T-helper 2 cell treated with Interferon-gamma antibody and Interleukin-4, amounts not matched to agents 5 μg/mL and 100 μg/mL, for 36 hours (primary cell): ENCODE measurements around the gene CTXND1.

ENCODE experiments used
- DNase-seq: peaks from one replicate; pipeline ENCODE4 v3.0.0; 2021; ENCODE audit warnings: low spot score
- H3K27ac Mint-ChIP-seq: one replicate; pipeline ENCODE4 v1.8.0; 2021; ENCODE audit warnings: mild to moderate bottlenecking, mixed read lengths
- H3K27me3 Mint-ChIP-seq: one replicate; pipeline ENCODE4 v1.8.0; 2021; ENCODE audit warnings: low read depth, mixed read lengths
- H3K36me3 Mint-ChIP-seq: one replicate; pipeline ENCODE4 v1.8.0; 2021; ENCODE audit warnings: low read depth, mixed read lengths
- H3K4me1 Mint-ChIP-seq: one replicate; pipeline ENCODE4 v1.8.0; 2021; ENCODE audit warnings: low read depth, mixed read lengths
- H3K4me3 Mint-ChIP-seq: one replicate; pipeline ENCODE4 v1.8.0; 2022; ENCODE audit warnings: mild to moderate bottlenecking, moderate library complexity, mixed read lengths
- H3K9me3 Mint-ChIP-seq: one replicate; pipeline ENCODE4 v1.8.0; 2021; ENCODE audit warnings: mixed read lengths

Gene CTXND1

GRCh38 chr15:80242802-80243201, 9.2 kb downstream of the CTXND1 start:
- no peak overlapping the region for H3K4me3 Mint-ChIP-seq
- DNase-seq: no peak
- no peaks in the 10 kb centered on the region for H3K9me3 Mint-ChIP-seq
- H3K27me3 Mint-ChIP-seq: peaks cover 20% of the 10 kb centered on the region
- H3K27ac Mint-ChIP-seq: no peak overlapping the region
- H3K36me3 Mint-ChIP-seq: no peaks in the 10 kb centered on the region
- H3K4me1 Mint-ChIP-seq: peaks cover 2% of the 10 kb centered on the region

GRCh38 chr15:80242132-80242769, 9.8 kb downstream of the CTXND1 start:
- Mint-ChIP-seq H3K27ac (no peak overlapping the region), H3K36me3 (no peaks in the 10 kb centered on the region)
- DNase-seq: peak; percentile 6

GRCh38 chr15:80241508-80241907, 10.5 kb downstream of the CTXND1 start:
- no peak overlapping the region for H3K4me3 Mint-ChIP-seq
- DNase-seq: no peak
- H3K27ac Mint-ChIP-seq: no peak overlapping the region
- H3K27me3 Mint-ChIP-seq: peaks cover 15% of the 10 kb centered on the region
- H3K36me3 Mint-ChIP-seq: no peaks in the 10 kb centered on the region
- no peaks in the 10 kb centered on the region for H3K9me3 Mint-ChIP-seq
- peaks cover 2% of the 10 kb centered on the region for H3K4me1 Mint-ChIP-seq

More at GRCh38 chr15:80242132-80242769, 9.8 kb downstream of the CTXND1 start:
- H3K27me3 Mint-ChIP-seq: peaks cover 20% of the 10 kb centered on the region
- H3K4me1 Mint-ChIP-seq: peaks cover 2% of the 10 kb centered on the region
- H3K4me3 Mint-ChIP-seq: no peak overlapping the region
- H3K9me3 Mint-ChIP-seq: no peaks in the 10 kb centered on the region

GRCh38 chr15:80240276-80240675, 11.7 kb downstream of the CTXND1 start:
- DNase-seq: no peak
- Mint-ChIP-seq H3K27ac (no peak overlapping the region), H3K9me3 (no peaks in the 10 kb centered on the region), H3K27me3 (peaks cover 7% of the 10 kb centered on the region), H3K4me3 (no peak overlapping the region), H3K36me3 (no peaks in the 10 kb centered on the region), H3K4me1 (peaks cover 2% of the 10 kb centered on the region)

- Mint-ChIP-seq H3K9me3 (no peaks in the 10 kb centered on the region), H3K36me3 (no peaks in the 10 kb centered on the region), H3K4me3 (no peak overlapping the region), H3K4me1 (no peaks in the 10 kb centered on the region), H3K27me3 (peaks cover 16% of the 10 kb centered on the region), H3K27ac (no peak overlapping the region)
- DNase-seq: no peak
Observed at GRCh38 chr15:80234883-80235282, 17.1 kb downstream of the CTXND1 start.

GRCh38 chr15:80233581-80233980, 18.4 kb downstream of the CTXND1 start:
- Mint-ChIP-seq H3K4me1 (no peaks in the 10 kb centered on the region), H3K4me3 (no peak overlapping the region), H3K27me3 (peaks cover 16% of the 10 kb centered on the region), H3K9me3 (no peaks in the 10 kb centered on the region), H3K36me3 (no peaks in the 10 kb centered on the region), H3K27ac (no peak overlapping the region)
- DNase-seq: no peak

GRCh38 chr15:80231371-80231770, 20.6 kb downstream of the CTXND1 start:
- H3K36me3 Mint-ChIP-seq: no peaks in the 10 kb centered on the region
- peaks cover 21% of the 10 kb centered on the region for H3K27me3 Mint-ChIP-seq
- no peaks in the 10 kb centered on the region for H3K4me1 Mint-ChIP-seq
- DNase-seq: no peak
- no peak overlapping the region for H3K4me3 Mint-ChIP-seq
- no peaks in the 10 kb centered on the region for H3K9me3 Mint-ChIP-seq
- no peak overlapping the region for H3K27ac Mint-ChIP-seq

- no peak for DNase-seq
- H3K4me1 Mint-ChIP-seq: no peaks in the 10 kb centered on the region
- no peaks in the 10 kb centered on the region for H3K9me3 Mint-ChIP-seq
- H3K27me3 Mint-ChIP-seq: peaks cover 28% of the 10 kb centered on the region
- no peaks in the 10 kb centered on the region for H3K36me3 Mint-ChIP-seq
- no peak overlapping the region for H3K4me3 Mint-ChIP-seq
- H3K27ac Mint-ChIP-seq: no peak overlapping the region
Observed at GRCh38 chr15:80228959-80229610, 22.9 kb downstream of the CTXND1 start.

GRCh38 chr15:80219955-80220354, 32.1 kb downstream of the CTXND1 start:
- peaks cover 7% of the 10 kb centered on the region for H3K27me3 Mint-ChIP-seq
- H3K36me3 Mint-ChIP-seq: no peaks in the 10 kb centered on the region
- H3K4me1 Mint-ChIP-seq: no peaks in the 10 kb centered on the region
- no peak for DNase-seq
- H3K27ac Mint-ChIP-seq: no peak overlapping the region
- H3K9me3 Mint-ChIP-seq: no peaks in the 10 kb centered on the region
- H3K4me3 Mint-ChIP-seq: no peak overlapping the region

GRCh38 chr15:80217327-80217900, 34.6 kb downstream of the CTXND1 start:
- H3K36me3 Mint-ChIP-seq: no peaks in the 10 kb centered on the region
- H3K9me3 Mint-ChIP-seq: no peaks in the 10 kb centered on the region
- DNase-seq: no peak
- peaks cover 8% of the 10 kb centered on the region for H3K27me3 Mint-ChIP-seq
- H3K4me1 Mint-ChIP-seq: no peaks in the 10 kb centered on the region
- no peak overlapping the region for H3K4me3 Mint-ChIP-seq
- H3K27ac Mint-ChIP-seq: no peak overlapping the region

- Mint-ChIP-seq H3K27me3 (peaks cover 8% of the 10 kb centered on the region), H3K4me3 (no peak overlapping the region), H3K36me3 (no peaks in the 10 kb centered on the region), H3K27ac (no peak overlapping the region), H3K9me3 (no peaks in the 10 kb centered on the region), H3K4me1 (no peaks in the 10 kb centered on the region)
- DNase-seq: no peak
Observed at GRCh38 chr15:80216911-80217310, 35.1 kb downstream of the CTXND1 start.

GRCh38 chr15:80216141-80216540, 35.9 kb downstream of the CTXND1 start:
- Mint-ChIP-seq H3K27ac (no peak overlapping the region), H3K27me3 (peaks cover 10% of the 10 kb centered on the region), H3K4me3 (no peak overlapping the region), H3K4me1 (no peaks in the 10 kb centered on the region), H3K36me3 (no peaks in the 10 kb centered on the region), H3K9me3 (no peaks in the 10 kb centered on the region)
- DNase-seq: no peak

- no peaks in the 10 kb centered on the region for H3K36me3 Mint-ChIP-seq
- H3K27ac Mint-ChIP-seq: no peak overlapping the region
- H3K27me3 Mint-ChIP-seq: peaks cover 13% of the 10 kb centered on the region
- no peak overlapping the region for H3K4me3 Mint-ChIP-seq
- no peaks in the 10 kb centered on the region for H3K9me3 Mint-ChIP-seq
- no peaks in the 10 kb centered on the region for H3K4me1 Mint-ChIP-seq
- no peak for DNase-seq
Observed at GRCh38 chr15:80214910-80215309, 37.1 kb downstream of the CTXND1 start.

- H3K27ac Mint-ChIP-seq: no peak overlapping the region
- DNase-seq: no peak
- no peaks in the 10 kb centered on the region for H3K9me3 Mint-ChIP-seq
- H3K27me3 Mint-ChIP-seq: peaks cover 23% of the 10 kb centered on the region
- no peak overlapping the region for H3K4me3 Mint-ChIP-seq
- H3K4me1 Mint-ChIP-seq: no peaks in the 10 kb centered on the region
- no peaks in the 10 kb centered on the region for H3K36me3 Mint-ChIP-seq
Observed at GRCh38 chr15:80211976-80212375, 40.0 kb downstream of the CTXND1 start.
